Skeletal muscle tissue (tissue), 4 donors: ENCODE data around the gene RNASE7. TPM values are rescaled to one million over a fixed set of nuclear protein-coding genes. Genes with fewer than 3 reads are reported as not detected.

Source experiments
- H3K27ac ChIP-seq: one replicate; pipeline ENCODE4 v1.7.0; 2013; ENCODE audit warnings: mild to moderate bottlenecking, low read depth, low read length, inconsistent platforms
- H3K27me3 ChIP-seq, 3 donors: one replicate each; pipeline ENCODE4 v1.7.0; 2013; ENCODE audit warnings: low read length in 3 of 3; ENCODE audit not compliant: control insufficient read depth in 3 of 3, insufficient read depth in 3 of 3
- H3K36me3 ChIP-seq, 3 donors: one replicate each; pipeline ENCODE4 v1.7.0; 2013; ENCODE audit warnings: low read length in 3 of 3; ENCODE audit not compliant: control insufficient read depth in 3 of 3, insufficient read depth in 3 of 3
- H3K4me1 ChIP-seq, 3 donors: one replicate each; pipeline ENCODE4 v1.7.0; 2013; ENCODE audit warnings: low read length in 3 of 3, mild to moderate bottlenecking in 3 of 3; ENCODE audit not compliant: control insufficient read depth in 3 of 3, insufficient read depth in 3 of 3
- H3K4me3 ChIP-seq, 3 donors: one replicate each; pipeline ENCODE4 v1.7.0; 2013; ENCODE audit warnings: low read length in 3 of 3
- H3K9ac ChIP-seq, 3 donors: one replicate each; pipeline ENCODE4 v1.7.0; 2013; ENCODE audit warnings: low read length in 3 of 3, mild to moderate bottlenecking in 3 of 3, moderate library complexity in 2 of 3, low read depth in 1 of 3
- H3K9me3 ChIP-seq, 3 donors: one replicate each; pipeline ENCODE4 v1.7.0; 2013; ENCODE audit warnings: low read length in 3 of 3; ENCODE audit not compliant: control insufficient read depth in 3 of 3
- total RNA-seq: library from RNA; depleted of rRNA; stranded (reverse); fragments of >200 nt; gene quantifications from one replicate; pipeline ENCODE4 v1.2.3, GENCODE V29; 2014
- donor health status: Osteomylitis.

The RNASE7 gene
- total RNA-seq, 1 donor from 2014 or later = not detected

GRCh38 chr14:21020977-21021545, 21.1 kb upstream of the RNASE7 start:
- no peak overlapping the region for H3K4me3 ChIP-seq

DNA sequence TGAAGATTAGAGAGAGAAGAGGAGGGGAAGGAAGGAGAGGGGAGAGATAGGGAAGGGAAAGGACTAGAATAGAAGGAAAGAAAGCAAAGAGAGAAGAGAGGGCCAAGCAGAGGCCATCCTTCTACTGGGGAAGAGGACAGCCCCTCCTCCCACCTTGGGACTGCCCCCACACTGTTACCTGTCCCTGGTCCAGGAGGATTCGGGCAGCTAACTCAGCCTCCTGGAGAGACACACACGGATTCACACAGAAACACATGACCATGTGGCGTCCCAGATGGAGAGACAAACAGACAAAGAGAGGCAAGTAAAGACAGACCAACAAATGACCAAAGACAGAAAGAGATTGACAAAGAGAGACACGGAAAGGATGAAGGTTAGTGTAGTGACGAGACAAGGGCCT, 19.5 kb upstream of the RNASE7 start:
- peaks cover 47 to 54% (median 51%) of the 10 kb centered on the region in 3 donors for H3K36me3 ChIP-seq
- H3K27ac ChIP-seq = peak overlapping the region; percentile 98
- peak overlapping the region; percentile 73 to 93 (median 88) for H3K4me3 ChIP-seq
- H3K4me1 ChIP-seq = peaks cover 70 to 82% (median 77%) of the 10 kb centered on the region in 3 donors
- no peaks in the 10 kb centered on the region for H3K9me3 ChIP-seq
- peak overlapping the region; percentile 91 to 98 (median 94) for H3K9ac ChIP-seq
- no peaks in the 10 kb centered on the region for H3K27me3 ChIP-seq

More at GRCh38 chr14:21020977-21021545, 21.1 kb upstream of the RNASE7 start:
- peaks cover 69 to 82% (median 77%) of the 10 kb centered on the region in 3 donors for H3K4me1 ChIP-seq
- no peaks in the 10 kb centered on the region for H3K9me3 ChIP-seq
- peaks cover 59 to 66% (median 63%) of the 10 kb centered on the region in 3 donors for H3K36me3 ChIP-seq
- H3K27me3 ChIP-seq = no peaks in the 10 kb centered on the region
- H3K27ac ChIP-seq = peak overlapping the region; percentile 9
- H3K9ac ChIP-seq = peak overlapping the region in 2 of 3 donors; percentile 43 to 45

DNA sequence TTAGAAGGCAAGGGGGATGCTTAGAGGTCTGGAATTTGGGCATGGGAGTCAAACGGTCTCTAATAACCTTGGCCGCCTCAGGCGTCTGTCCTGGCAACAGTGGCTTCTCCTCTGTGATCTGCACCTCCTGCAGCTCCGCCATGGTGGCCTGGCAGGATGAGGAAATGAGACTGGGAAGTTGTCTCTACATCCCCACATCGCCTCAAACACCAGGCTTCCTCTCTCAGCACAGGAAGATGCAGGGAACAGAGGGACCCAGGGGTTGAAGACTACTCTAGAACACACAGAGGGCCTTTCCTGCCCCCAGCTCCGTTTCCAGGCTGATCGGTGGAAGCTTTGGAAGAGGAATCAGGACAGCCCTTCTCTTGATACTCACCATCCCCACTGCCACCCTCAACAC, 19.0 kb upstream of the RNASE7 start:
- H3K9ac ChIP-seq = peak overlapping the region; percentile 91 to 98 (median 94)
- no peaks in the 10 kb centered on the region for H3K9me3 ChIP-seq
- H3K4me3 ChIP-seq = peak overlapping the region; percentile 73 to 93 (median 88)
- H3K27me3 ChIP-seq = no peaks in the 10 kb centered on the region
- H3K27ac ChIP-seq = peak overlapping the region; percentile 98
- H3K4me1 ChIP-seq = peaks cover 66 to 81% (median 73%) of the 10 kb centered on the region in 3 donors
- peaks cover 43 to 49% (median 46%) of the 10 kb centered on the region in 3 donors for H3K36me3 ChIP-seq

DNA sequence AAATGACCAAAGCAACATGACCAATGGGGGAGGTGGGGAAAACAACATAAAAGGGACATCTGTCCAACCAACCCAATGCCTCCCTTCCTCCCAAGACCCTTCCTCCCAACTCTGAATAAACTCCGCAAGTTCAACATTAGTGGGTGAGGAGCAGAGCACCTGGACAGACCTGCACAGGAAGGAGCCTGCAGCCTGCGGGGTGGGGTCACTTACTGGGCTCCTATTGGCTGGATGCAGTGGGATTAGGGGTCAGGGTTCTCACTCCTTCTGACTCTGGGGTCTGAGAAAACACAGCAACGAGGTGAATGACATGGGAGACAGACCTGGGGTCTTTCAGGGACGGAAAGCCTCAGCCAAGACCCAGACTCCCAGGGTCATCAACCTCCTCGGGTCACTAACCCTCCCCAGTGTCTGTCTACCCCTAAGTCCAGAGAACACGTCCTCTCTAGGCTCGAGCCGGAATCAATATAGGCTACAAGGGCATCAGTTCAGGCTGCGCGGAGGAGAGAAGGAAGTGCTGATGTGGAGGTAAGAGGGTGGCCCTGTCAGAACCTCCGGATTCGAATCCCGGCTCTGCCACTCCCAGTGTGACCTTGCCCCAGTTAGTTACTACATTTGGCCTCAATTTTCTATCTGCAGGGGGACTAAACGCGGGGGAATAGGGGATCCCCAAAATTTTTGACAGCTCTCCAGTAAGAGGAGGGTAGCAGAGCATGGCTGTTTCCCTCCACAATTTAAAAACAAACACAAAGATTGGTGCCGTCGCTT, 18.2 kb upstream of the RNASE7 start:
- H3K27ac ChIP-seq = peak overlapping the region; percentile 98
- peaks cover 59 to 72% (median 64%) of the 10 kb centered on the region in 3 donors for H3K4me1 ChIP-seq
- peaks cover 34 to 40% (median 37%) of the 10 kb centered on the region in 3 donors for H3K36me3 ChIP-seq
- H3K9ac ChIP-seq = peak overlapping the region; percentile 91 to 98 (median 94)
- no peaks in the 10 kb centered on the region for H3K27me3 ChIP-seq
- peak overlapping the region; percentile 73 to 93 (median 88) for H3K4me3 ChIP-seq
- no peaks in the 10 kb centered on the region for H3K9me3 ChIP-seq

GRCh38 chr14:21024585-21025370, 17.4 kb upstream of the RNASE7 start, which contains the start of gene NDRG2:
Gene NDRG2, minus strand, starts transcription at chr14:21025061. Its CDS starts 1,746 bp downstream, at chr14:21023315.
- Histone ChIP-seq H3K36me3 (peaks cover 27 to 33% (median 30%) of the 10 kb centered on the region in 3 donors), H3K27ac (peak within 1 kb of the TSS; percentile 98), H3K4me3 (peak within 1 kb of the TSS; percentile 78 to 93 (median 88)), H3K4me1 (peaks cover 57 to 68% (median 58%) of the 10 kb centered on the region in 3 donors), H3K27me3 (no peaks in the 10 kb centered on the region), H3K9ac (peak within 1 kb of the TSS; percentile 91 to 98 (median 94)), H3K9me3 (no peaks in the 10 kb centered on the region)

DNA sequence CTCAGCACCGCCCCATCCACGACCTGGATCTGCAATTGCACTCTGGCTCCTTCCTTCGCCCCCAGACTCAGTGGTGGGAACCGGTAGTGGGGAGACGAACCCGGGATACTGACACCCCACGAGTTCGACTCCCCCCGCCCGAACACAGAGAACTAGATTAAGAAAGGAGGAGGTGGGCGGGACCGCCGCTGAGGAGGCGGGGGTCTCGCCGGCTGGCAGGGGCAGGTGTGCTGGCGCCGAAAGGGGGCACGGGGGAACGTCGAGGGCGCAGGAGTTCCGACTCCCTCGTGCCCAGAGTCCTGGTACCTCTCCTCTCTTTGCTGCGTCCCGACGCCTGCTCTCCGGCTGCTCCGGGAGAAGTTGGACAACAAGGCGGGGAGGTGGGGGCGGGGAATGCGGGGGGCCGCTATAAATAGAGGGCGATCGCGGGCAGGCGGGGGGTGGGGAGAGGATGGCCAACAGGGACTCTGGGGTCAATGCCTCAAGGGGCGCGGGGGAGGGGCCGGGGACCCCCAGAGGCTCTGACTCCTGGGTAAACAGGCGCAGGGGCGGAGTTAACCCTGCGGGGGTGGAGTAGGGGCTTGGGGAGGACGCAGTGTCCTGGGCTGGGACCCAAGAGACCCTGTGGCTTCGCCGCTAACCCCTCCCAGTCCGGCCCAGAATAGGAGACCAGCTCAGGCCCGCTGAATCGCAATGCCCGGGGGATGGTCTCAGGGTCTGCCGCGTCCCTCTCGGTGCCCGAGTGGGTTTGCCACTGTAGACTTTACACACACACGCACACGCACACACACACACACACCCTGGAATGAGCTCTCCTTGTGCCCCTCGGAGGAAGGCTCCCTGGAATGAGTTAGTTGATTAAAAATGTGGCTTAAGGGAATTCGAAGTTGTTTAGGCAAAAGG, 16.5 kb upstream of the RNASE7 start:
- Histone ChIP-seq H3K27me3 (no peaks in the 10 kb centered on the region), H3K9ac (peak overlapping the region; percentile 79 to 97 (median 90)), H3K27ac (peak overlapping the region; percentile 98), H3K9me3 (no peaks in the 10 kb centered on the region), H3K4me1 (peaks cover 52 to 64% (median 55%) of the 10 kb centered on the region in 3 donors), H3K4me3 (peak overlapping the region; percentile 70 to 86 (median 78)), H3K36me3 (peaks cover 19 to 28% (median 23%) of the 10 kb centered on the region in 3 donors)

DNA sequence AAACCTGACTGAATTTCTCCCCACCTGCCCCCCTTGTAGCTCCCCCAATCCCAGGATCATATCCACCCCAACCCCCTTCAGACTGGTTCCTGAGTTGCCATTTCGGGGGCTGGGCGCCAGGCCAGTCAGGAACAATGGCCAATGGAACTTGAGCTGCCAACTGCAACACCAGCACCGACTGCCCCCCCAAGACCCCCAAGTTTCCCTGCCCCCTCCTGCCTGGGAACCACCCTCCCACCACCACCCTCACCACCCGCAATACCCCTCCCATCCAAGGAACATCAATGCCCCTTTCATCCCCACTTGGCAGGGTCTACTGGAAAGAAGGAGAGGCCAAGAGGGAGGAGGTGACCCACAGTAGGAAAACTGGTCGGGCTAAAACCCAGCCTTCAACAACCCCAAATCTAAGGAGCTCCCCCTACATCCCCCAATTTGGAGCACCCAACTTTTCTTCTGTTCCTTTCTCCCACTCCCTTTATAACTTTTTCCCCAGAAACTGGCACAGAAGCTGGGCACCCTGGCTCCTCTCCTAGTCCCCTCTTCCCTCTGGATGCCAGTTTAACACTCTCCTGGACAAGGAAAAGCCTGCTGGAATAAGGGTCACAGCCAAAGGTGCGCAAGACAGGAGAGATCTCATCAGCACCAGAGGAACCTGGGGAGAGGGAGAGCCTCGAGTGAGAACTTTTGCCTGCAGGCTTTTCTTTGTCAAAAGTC, 15.7 kb upstream of the RNASE7 start:
- Histone ChIP-seq H3K4me1 (peaks cover 44 to 56% (median 47%) of the 10 kb centered on the region in 3 donors), H3K36me3 (peaks cover 11 to 20% (median 15%) of the 10 kb centered on the region in 3 donors), H3K27me3 (no peaks in the 10 kb centered on the region), H3K9ac (peak overlapping the region; percentile 62 to 83 (median 81)), H3K27ac (peak overlapping the region; percentile 98), H3K4me3 (peak overlapping the region; percentile 43 to 63 (median 58)), H3K9me3 (no peaks in the 10 kb centered on the region)

GRCh38 chr14:21026988-21027315, 15.2 kb upstream of the RNASE7 start:
- Histone ChIP-seq H3K9me3 (no peaks in the 10 kb centered on the region), H3K4me3 (no peak overlapping the region), H3K27me3 (no peaks in the 10 kb centered on the region), H3K4me1 (peaks cover 39 to 53% (median 46%) of the 10 kb centered on the region in 3 donors), H3K27ac (peak overlapping the region; percentile 98), H3K9ac (peak overlapping the region; percentile 40 to 76 (median 66)), H3K36me3 (peaks cover 6 to 14% (median 10%) of the 10 kb centered on the region in 3 donors)
